Aorta (tissue), 5 donors: ENCODE measurements around the gene SIGLEC6. TPM values are rescaled to one million over a fixed set of nuclear protein-coding genes. Genes with fewer than 3 reads are reported as not detected.

Experiments
- ATAC-seq: fragments of 200-7000 bp; cut with Tn5 transposase; one replicate; pipeline ENCODE4 v1.9.1; 2022; ENCODE audit warnings: moderate library complexity; ENCODE audit not compliant: low FRiP score
- DNase-seq, 2 donors: peaks; one replicate each; pipeline ENCODE4 v3.0.0-alpha.2; 2020
- H3K27ac ChIP-seq, 2 donors: one replicate each; pipeline ENCODE4 v1.5.1; 2013; ENCODE audit warnings: low read length in 2 of 2, mild to moderate bottlenecking in 2 of 2, moderate library complexity in 2 of 2, control low read depth in 1 of 2, inconsistent platforms in 1 of 2, low read depth in 1 of 2
- H3K27me3 ChIP-seq, 2 donors: one replicate each; pipeline ENCODE4 v1.6.1; 2013; ENCODE audit warnings: control low read depth in 1 of 2, low read length in 1 of 2, mild to moderate bottlenecking in 1 of 2, moderate library complexity in 1 of 2; ENCODE audit not compliant: insufficient read depth in 2 of 2, control insufficient read depth in 1 of 2
- H3K36me3 ChIP-seq, 2 donors: one replicate each; pipeline ENCODE4 v1.6.1; 2013; ENCODE audit warnings: control low read depth in 1 of 2, low read length in 1 of 2, mild to moderate bottlenecking in 1 of 2; ENCODE audit not compliant: insufficient read depth in 2 of 2, control insufficient read depth in 1 of 2
- H3K4me1 ChIP-seq, 2 donors: one replicate each; pipeline ENCODE4 v1.6.1; 2013; ENCODE audit warnings: low read length in 2 of 2, control low read depth in 1 of 2, mild to moderate bottlenecking in 1 of 2, moderate library complexity in 1 of 2; ENCODE audit not compliant: insufficient read depth in 2 of 2, control insufficient read depth in 1 of 2
- H3K4me3 ChIP-seq, 2 donors: one replicate each; pipeline ENCODE4 v1.5.1; 2013; ENCODE audit warnings: low read length in 2 of 2, control low read depth in 1 of 2, mild to moderate bottlenecking in 1 of 2
- H3K9me3 ChIP-seq: one replicate; pipeline ENCODE4 v1.6.1; 2013; ENCODE audit warnings: mild to moderate bottlenecking, low read length; ENCODE audit not compliant: control insufficient read depth
- WGBS, 2 donors: extraction: QIAGEN DNeasy Blood & Tissue Kit; methylation state at CpG; one replicate each; pipeline ENCODE4 v1.1.7; 2013; 5-methylcytosine and 5-hydroxymethylcytosine counted together
- intact Hi-C, 2 donors: fragments of 100-400 bp; cut with DNase I; formaldehyde crosslinking; loops; one replicate each; pipeline versions ENCODE4 v1.14.2 to v1.15.0; 2022
- polyA plus RNA-seq, 2 donors: library from polyadenylated mRNA; stranded (reverse); fragments of 200-250 nt; gene quantifications; one replicate each; pipeline ENCODE4 v1.2.3, GENCODE V29; 2013
- total RNA-seq, 2 donors: library from RNA; stranded (reverse); fragmentation: NEBNext Ultra II Directional; extraction: Animal tissue kit (Norgen Biotek cat#: 25700); gene quantifications; one replicate each; pipeline ENCODE4 v1.2.1, GENCODE V29; 2021
- donor health status: healthy with polysubstance abuse.
- donor health status: Bipolar disorder and iron deficiency.
- donor health status: DM: no; HTN: no; CAD: no.
- donor health status: DM: no; HTN: no; CAD: no.
- donor health status: DM: yes; HTN: yes; CAD: no.

SIGLEC6 gene
- total and polyA plus RNA-seq, 4 donors = 0.52 to 2.9 TPM; not detected in 2

- Histone ChIP-seq H3K9me3 (no peaks in the 10 kb centered on the region), H3K4me1 (peaks cover 2 to 4% of the 10 kb centered on the region in 2 donors), H3K27ac (no peak overlapping the region), H3K27me3 (no peaks in the 10 kb centered on the region), H3K36me3 (no peaks in the 10 kb centered on the region), H3K4me3 (no peak overlapping the region)
- no peak for DNase-seq
- intact Hi-C loops = no loop called here
- no peak for ATAC-seq
- WGBS, 2 donors = 70 to 74% methylated on average over 4 of the region's 4 CpGs
Measured at GRCh38 chr19:51567583-51567982, 36.1 kb upstream of the SIGLEC6 start.

GRCh38 chr19:51566489-51567100 is 35.1 kb upstream of the SIGLEC6 start:
- Histone ChIP-seq H3K9me3 (no peaks in the 10 kb centered on the region), H3K4me3 (no peak overlapping the region), H3K4me1 (no peaks in the 10 kb centered on the region), H3K27ac (no peak overlapping the region), H3K36me3 (no peaks in the 10 kb centered on the region), H3K27me3 (no peaks in the 10 kb centered on the region)
- ATAC-seq = no peak
- intact Hi-C loops = no loop called here
- WGBS, 2 donors = 73 to 74% methylated on average over 8 of the region's 8 CpGs
- DNase-seq = no peak

GRCh38 chr19:51565583-51565982 is 34.1 kb upstream of the SIGLEC6 start:
- ATAC-seq = no peak
- H3K27ac ChIP-seq = no peak overlapping the region
- no peak overlapping the region for H3K4me3 ChIP-seq
- intact Hi-C loops = no loop called here
- no peaks in the 10 kb centered on the region for H3K27me3 ChIP-seq
- H3K4me1 ChIP-seq = no peaks in the 10 kb centered on the region
- H3K9me3 ChIP-seq = peaks cover under 1% of the 10 kb centered on the region
- no peaks in the 10 kb centered on the region for H3K36me3 ChIP-seq
- no peak for DNase-seq
- WGBS, 2 donors = 66% methylated on average over 4 of the region's 4 CpGs

- peaks cover 1% of the 10 kb centered on the region for H3K9me3 ChIP-seq
- H3K27ac ChIP-seq = no peak overlapping the region
- 36 to 38% methylated on average over 6 of the region's 6 CpGs for WGBS, 2 donors
- H3K27me3 ChIP-seq = no peaks in the 10 kb centered on the region
- DNase-seq = no peak
- intact Hi-C loops = no loop called here
- ATAC-seq = no peak
- no peaks in the 10 kb centered on the region for H3K4me1 ChIP-seq
- no peak overlapping the region for H3K4me3 ChIP-seq
- H3K36me3 ChIP-seq = no peaks in the 10 kb centered on the region
Measured at GRCh38 chr19:51564791-51565190, 33.3 kb upstream of the SIGLEC6 start.

- no peaks in the 10 kb centered on the region for H3K4me1 ChIP-seq
- H3K9me3 ChIP-seq = peaks cover 1% of the 10 kb centered on the region
- ATAC-seq = no peak
- H3K4me3 ChIP-seq = no peak overlapping the region
- H3K36me3 ChIP-seq = no peaks in the 10 kb centered on the region
- intact Hi-C loops = no loop called here
- no peak for DNase-seq
- H3K27ac ChIP-seq = no peak overlapping the region
- no peaks in the 10 kb centered on the region for H3K27me3 ChIP-seq
- WGBS, 2 donors = 21 to 26% methylated on average over 4 of the region's 4 CpGs
Measured at GRCh38 chr19:51560339-51560738, 28.9 kb upstream of the SIGLEC6 start.

- ATAC-seq = no peak
- Histone ChIP-seq H3K4me3 (no peak overlapping the region), H3K27ac (no peak overlapping the region), H3K9me3 (peaks cover 5% of the 10 kb centered on the region), H3K4me1 (no peaks in the 10 kb centered on the region), H3K27me3 (no peaks in the 10 kb centered on the region), H3K36me3 (no peaks in the 10 kb centered on the region)
- DNase-seq = no peak
- intact Hi-C loops = no loop called here
- 69 to 82% methylated on average over 1 of the region's 1 CpG for WGBS, 2 donors
Measured at GRCh38 chr19:51559240-51559639, 27.8 kb upstream of the SIGLEC6 start.

- H3K27me3 ChIP-seq = no peaks in the 10 kb centered on the region
- 7 to 9% methylated on average over 20 of the region's 20 CpGs for WGBS, 2 donors
Measured at GRCh38 chr19:51552996-51553725, 21.7 kb upstream of the SIGLEC6 start.

GRCh38 chr19:51552608-51552995 is 21.1 kb upstream of the SIGLEC6 start:
- DNase-seq (no peak), ATAC-seq (no peak)
- H3K4me3 ChIP-seq = no peak overlapping the region
- H3K9me3 ChIP-seq = peaks cover 4% of the 10 kb centered on the region
- 8 to 43% methylated on average over 1 of the region's 1 CpG for WGBS, 2 donors
- intact Hi-C loops = no loop called here
- H3K4me1 ChIP-seq = no peaks in the 10 kb centered on the region
- H3K27me3 ChIP-seq = no peaks in the 10 kb centered on the region
- H3K27ac ChIP-seq = no peak overlapping the region
- no peaks in the 10 kb centered on the region for H3K36me3 ChIP-seq

More at GRCh38 chr19:51552996-51553725, 21.7 kb upstream of the SIGLEC6 start:
- Histone ChIP-seq H3K9me3 (peaks cover 4% of the 10 kb centered on the region), H3K27ac (no peak overlapping the region), H3K4me1 (no peaks in the 10 kb centered on the region), H3K4me3 (no peak overlapping the region), H3K36me3 (no peaks in the 10 kb centered on the region)
- DNase-seq = peak; percentile 78 to 89
- intact Hi-C loops = no loop called here
- ATAC-seq = no peak
